ENCODE results near the gene DLL4.
"Not testable (repeated sequence)": the region's sequence is repeated elsewhere in the genome, so short reads cannot be mapped to it uniquely, and the experiment has no call there.

Gene DLL4

GRCh38 chr15:40958146-40958545 lies 29.0 kb downstream of the DLL4 start:
- Histone ChIP-seq H3K4me1 (ENCODE audit: control insufficient read depth, insufficient read depth, low read length) (peaks cover 25% of the 10 kb centered on the region), H3K4me3 (ENCODE audit: low read depth, low read length) (no peak overlapping the region), H3K9me3 (ENCODE audit: control insufficient read depth, insufficient read depth, low read depth, low read length) (no peaks in the 10 kb centered on the region), H3K36me3 (ENCODE audit: control insufficient read depth, insufficient read depth, low read length) (peaks cover 27% of the 10 kb centered on the region), H3K27me3 (ENCODE audit: control insufficient read depth, insufficient read depth, low read length) (no peaks in the 10 kb centered on the region), H3K9ac (ENCODE audit: low read length) (no peak overlapping the region), H3K27ac (ENCODE audit: low read depth, low read length) (no peak overlapping the region)

GRCh38 chr15:40958723-40959122 lies 29.6 kb downstream of the DLL4 start:
- H3K4me3 ChIP-seq (ENCODE audit: low read depth, low read length) = no peak overlapping the region
- H3K4me1 ChIP-seq (ENCODE audit: control insufficient read depth, insufficient read depth, low read length) = peaks cover 25% of the 10 kb centered on the region
- H3K27ac ChIP-seq (ENCODE audit: low read depth, low read length) = no peak overlapping the region
- H3K36me3 ChIP-seq (ENCODE audit: control insufficient read depth, insufficient read depth, low read length) = peaks cover 27% of the 10 kb centered on the region
- H3K9ac ChIP-seq (ENCODE audit: low read length) = no peak overlapping the region
- no peaks in the 10 kb centered on the region for H3K9me3 ChIP-seq (ENCODE audit: control insufficient read depth, insufficient read depth, low read depth, low read length)
- H3K27me3 ChIP-seq (ENCODE audit: control insufficient read depth, insufficient read depth, low read length) = no peaks in the 10 kb centered on the region

GRCh38 chr15:40959331-40960141 lies 30.4 kb downstream of the DLL4 start:
- Histone ChIP-seq H3K4me3 (ENCODE audit: low read depth, low read length) (no peak overlapping the region), H3K27ac (ENCODE audit: low read depth, low read length) (no peak overlapping the region; the same call in 1 of the 2 replicates), H3K27me3 (ENCODE audit: control insufficient read depth, insufficient read depth, low read length) (no peaks in the 10 kb centered on the region), H3K4me1 (ENCODE audit: control insufficient read depth, insufficient read depth, low read length) (peaks cover 18% of the 10 kb centered on the region), H3K9me3 (ENCODE audit: control insufficient read depth, insufficient read depth, low read depth, low read length) (no peaks in the 10 kb centered on the region), H3K9ac (ENCODE audit: low read length) (no peak overlapping the region), H3K36me3 (ENCODE audit: control insufficient read depth, insufficient read depth, low read length) (peaks cover 24% of the 10 kb centered on the region)

GRCh38 chr15:40960151-40960885 lies 31.2 kb downstream of the DLL4 start:
- H3K27ac ChIP-seq (ENCODE audit: low read depth, low read length) = no peak overlapping the region
- H3K4me3 ChIP-seq (ENCODE audit: low read depth, low read length) = no peak overlapping the region
- H3K9ac ChIP-seq (ENCODE audit: low read length) = no peak overlapping the region
- no peaks in the 10 kb centered on the region for H3K27me3 ChIP-seq (ENCODE audit: control insufficient read depth, insufficient read depth, low read length)
- peaks cover 18% of the 10 kb centered on the region for H3K4me1 ChIP-seq (ENCODE audit: control insufficient read depth, insufficient read depth, low read length)
- no peaks in the 10 kb centered on the region for H3K9me3 ChIP-seq (ENCODE audit: control insufficient read depth, insufficient read depth, low read depth, low read length)
- peaks cover 17% of the 10 kb centered on the region for H3K36me3 ChIP-seq (ENCODE audit: control insufficient read depth, insufficient read depth, low read length)

- H3K9ac ChIP-seq (ENCODE audit: low read length) = no peak overlapping the region
- H3K27me3 ChIP-seq (ENCODE audit: control insufficient read depth, insufficient read depth, low read length) = no peaks in the 10 kb centered on the region
- H3K4me1 ChIP-seq (ENCODE audit: control insufficient read depth, insufficient read depth, low read length) = peaks cover 20% of the 10 kb centered on the region
- H3K27ac ChIP-seq (ENCODE audit: low read depth, low read length) = no peak overlapping the region
- H3K9me3 ChIP-seq (ENCODE audit: control insufficient read depth, insufficient read depth, low read depth, low read length) = no peaks in the 10 kb centered on the region
- peaks cover 11% of the 10 kb centered on the region for H3K36me3 ChIP-seq (ENCODE audit: control insufficient read depth, insufficient read depth, low read length)
- H3K4me3 ChIP-seq (ENCODE audit: low read depth, low read length) = no peak overlapping the region
Observed at GRCh38 chr15:40960925-40961324, 31.8 kb downstream of the DLL4 start.

GRCh38 chr15:40961740-40962139 lies 32.6 kb downstream of the DLL4 start:
- H3K36me3 ChIP-seq (ENCODE audit: control insufficient read depth, insufficient read depth, low read length) = not testable (repeated sequence)

GRCh38 chr15:40962317-40962716 lies 33.2 kb downstream of the DLL4 start:
- H3K36me3 ChIP-seq (ENCODE audit: control insufficient read depth, insufficient read depth, low read length); H3K9ac ChIP-seq (ENCODE audit: low read length); H3K9me3 ChIP-seq (ENCODE audit: control insufficient read depth, insufficient read depth, low read depth, low read length); H3K27me3 ChIP-seq (ENCODE audit: control insufficient read depth, insufficient read depth, low read length); H3K4me3 ChIP-seq (ENCODE audit: low read depth, low read length); H3K27ac ChIP-seq (ENCODE audit: low read depth, low read length): not testable (repeated sequence)
- peaks cover 29% of the 10 kb centered on the region for H3K4me1 ChIP-seq (ENCODE audit: control insufficient read depth, insufficient read depth, low read length)

More at GRCh38 chr15:40961740-40962139, 32.6 kb downstream of the DLL4 start:
- not testable (repeated sequence) for H3K27ac ChIP-seq (ENCODE audit: low read depth, low read length); H3K4me3 ChIP-seq (ENCODE audit: low read depth, low read length); H3K9me3 ChIP-seq (ENCODE audit: control insufficient read depth, insufficient read depth, low read depth, low read length); H3K9ac ChIP-seq (ENCODE audit: low read length); H3K27me3 ChIP-seq (ENCODE audit: control insufficient read depth, insufficient read depth, low read length)
- peaks cover 25% of the 10 kb centered on the region for H3K4me1 ChIP-seq (ENCODE audit: control insufficient read depth, insufficient read depth, low read length)

GRCh38 chr15:40963201-40963600 lies 34.1 kb downstream of the DLL4 start:
- Histone ChIP-seq H3K27me3 (ENCODE audit: control insufficient read depth, insufficient read depth, low read length) (no peaks in the 10 kb centered on the region), H3K27ac (ENCODE audit: low read depth, low read length) (no peak overlapping the region), H3K9me3 (ENCODE audit: control insufficient read depth, insufficient read depth, low read depth, low read length) (no peaks in the 10 kb centered on the region), H3K4me1 (ENCODE audit: control insufficient read depth, insufficient read depth, low read length) (peaks cover 31% of the 10 kb centered on the region), H3K36me3 (ENCODE audit: control insufficient read depth, insufficient read depth, low read length) (no peaks in the 10 kb centered on the region), H3K4me3 (ENCODE audit: low read depth, low read length) (no peak overlapping the region), H3K9ac (ENCODE audit: low read length) (no peak overlapping the region)

- no peaks in the 10 kb centered on the region for H3K9me3 ChIP-seq (ENCODE audit: control insufficient read depth, insufficient read depth, low read depth, low read length)
- H3K4me3 ChIP-seq (ENCODE audit: low read depth, low read length) = no peak overlapping the region
- H3K27me3 ChIP-seq (ENCODE audit: control insufficient read depth, insufficient read depth, low read length) = no peaks in the 10 kb centered on the region
- no peaks in the 10 kb centered on the region for H3K36me3 ChIP-seq (ENCODE audit: control insufficient read depth, insufficient read depth, low read length)
- H3K9ac ChIP-seq (ENCODE audit: low read length) = no peak overlapping the region
- no peak overlapping the region for H3K27ac ChIP-seq (ENCODE audit: low read depth, low read length)
- H3K4me1 ChIP-seq (ENCODE audit: control insufficient read depth, insufficient read depth, low read length) = peaks cover 38% of the 10 kb centered on the region
Observed at GRCh38 chr15:40964006-40964405, 34.9 kb downstream of the DLL4 start.

- H3K27me3 ChIP-seq (ENCODE audit: control insufficient read depth, insufficient read depth, low read length) = no peaks in the 10 kb centered on the region
- H3K27ac ChIP-seq (ENCODE audit: low read depth, low read length) = no peak overlapping the region
- no peaks in the 10 kb centered on the region for H3K9me3 ChIP-seq (ENCODE audit: control insufficient read depth, insufficient read depth, low read depth, low read length)
Observed at GRCh38 chr15:40964634-40965033, 35.5 kb downstream of the DLL4 start.

More at GRCh38 chr15:40964634-40965033, 35.5 kb downstream of the DLL4 start:
- H3K36me3 ChIP-seq (ENCODE audit: control insufficient read depth, insufficient read depth, low read length) = no peaks in the 10 kb centered on the region
- no peak overlapping the region for H3K4me3 ChIP-seq (ENCODE audit: low read depth, low read length)
- no peak overlapping the region for H3K9ac ChIP-seq (ENCODE audit: low read length)
- peaks cover 39% of the 10 kb centered on the region for H3K4me1 ChIP-seq (ENCODE audit: control insufficient read depth, insufficient read depth, low read length)

Data from HUES6 (cell line).